Fibroblast of villous mesenchyme (primary cell): ENCODE results near the gene EIF3B. TPM values are rescaled to one million over a fixed set of nuclear protein-coding genes. Genes with fewer than 3 reads are reported as not detected.
A peak's percentile ranks its signal among the peaks of the same experiment; 100 is the strongest.
"Not testable (repeated sequence)": the region's sequence is repeated elsewhere in the genome, so short reads cannot be mapped to it uniquely, and the experiment has no call there.

ENCODE experiments used
- DNase-seq: peaks from one replicate; pipeline ENCODE4 v3.0.0-alpha.2; 2010; ENCODE audit warnings: low read depth
- H3K4me3 ChIP-seq: 2 replicates; pipeline ENCODE4 v1.5.1; 2011; ENCODE audit warnings: low read depth, mild to moderate bottlenecking, low read length
- CTCF ChIP-seq: IDR thresholded peaks from 2 replicates; pipeline ENCODE4 v1.5.1; 2012; ENCODE audit warnings: low read depth, mild to moderate bottlenecking, low read length; ENCODE audit not compliant: insufficient read depth
- total RNA-seq: library from RNA; depleted of rRNA; stranded (reverse); fragments of >200 nt; gene quantifications from 2 replicates; pipeline ENCODE4 v1.2.3, GENCODE V29; 2012

The EIF3B gene
- total RNA-seq, 1 donor: 210 TPM

GRCh38 chr7:2412587-2413201, 58.1 kb downstream of the EIF3B start:
- peak; percentile 16 for DNase-seq
- no peak for TF ChIP-seq CTCF
- H3K4me3 ChIP-seq: no peak overlapping the region

- no peak for TF ChIP-seq CTCF
- H3K4me3 ChIP-seq: no peak overlapping the region
- DNase-seq: no peak
These were observed 61.4 kb downstream of the EIF3B start for GRCh38 chr7:2416063-2416462.

GRCh38 chr7:2416650-2417049, 62.0 kb downstream of the EIF3B start:
- TF ChIP-seq CTCF: no peak
- no peak overlapping the region for H3K4me3 ChIP-seq
- no peak for DNase-seq

- not testable (repeated sequence) for DNase-seq, H3K4me3 ChIP-seq
These were observed 62.6 kb downstream of the EIF3B start for GRCh38 chr7:2417178-2417577.

GRCh38 chr7:2417981-2418481, 63.4 kb downstream of the EIF3B start:
- DNase-seq: no peak
- H3K4me3 ChIP-seq: no peak overlapping the region
- no peak for TF ChIP-seq CTCF

- no peak for DNase-seq
- TF ChIP-seq CTCF: no peak
- no peak overlapping the region for H3K4me3 ChIP-seq
These were observed 65.7 kb downstream of the EIF3B start for GRCh38 chr7:2420216-2420933.

- no peak for TF ChIP-seq CTCF
- H3K4me3 ChIP-seq: no peak overlapping the region
These were observed 67.3 kb downstream of the EIF3B start for GRCh38 chr7:2421943-2422310.

More at GRCh38 chr7:2421943-2422310, 67.3 kb downstream of the EIF3B start:
- DNase-seq: no peak
